DMS79 (cell line): Measurements from ENCODE around the gene HOXA6.

Experiments
- DNase-seq: peaks from one replicate; lab custom pipeline; 2025; lab: John Stamatoyannopoulos, UW

The HOXA6 gene

DNA sequence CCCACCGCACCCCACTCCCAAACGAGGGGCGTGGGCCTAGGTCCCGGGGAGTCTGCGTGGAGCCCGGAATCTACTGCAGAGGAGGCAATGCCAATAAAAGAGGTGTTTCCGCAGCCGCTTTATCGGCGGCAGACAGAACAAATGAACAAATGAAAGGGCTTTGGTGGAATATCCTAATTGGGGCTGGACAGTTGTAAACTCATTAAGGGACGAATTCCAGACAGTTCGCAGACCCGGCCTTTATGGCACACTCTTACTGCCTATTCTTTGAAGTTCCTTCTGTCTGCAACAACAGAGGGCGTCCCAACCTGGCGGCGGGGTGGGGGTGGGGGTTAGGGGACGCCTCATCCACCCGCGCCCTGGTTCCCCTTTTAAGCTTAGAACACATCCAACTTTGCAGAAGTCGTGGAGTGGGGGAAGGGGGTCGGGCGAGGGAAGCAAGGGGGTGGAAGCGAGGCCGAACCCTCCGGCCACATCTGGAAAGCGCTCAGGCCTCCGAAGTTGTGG is 13.7 kb upstream of the HOXA6 start:
- DNase-seq = no peak

DNA sequence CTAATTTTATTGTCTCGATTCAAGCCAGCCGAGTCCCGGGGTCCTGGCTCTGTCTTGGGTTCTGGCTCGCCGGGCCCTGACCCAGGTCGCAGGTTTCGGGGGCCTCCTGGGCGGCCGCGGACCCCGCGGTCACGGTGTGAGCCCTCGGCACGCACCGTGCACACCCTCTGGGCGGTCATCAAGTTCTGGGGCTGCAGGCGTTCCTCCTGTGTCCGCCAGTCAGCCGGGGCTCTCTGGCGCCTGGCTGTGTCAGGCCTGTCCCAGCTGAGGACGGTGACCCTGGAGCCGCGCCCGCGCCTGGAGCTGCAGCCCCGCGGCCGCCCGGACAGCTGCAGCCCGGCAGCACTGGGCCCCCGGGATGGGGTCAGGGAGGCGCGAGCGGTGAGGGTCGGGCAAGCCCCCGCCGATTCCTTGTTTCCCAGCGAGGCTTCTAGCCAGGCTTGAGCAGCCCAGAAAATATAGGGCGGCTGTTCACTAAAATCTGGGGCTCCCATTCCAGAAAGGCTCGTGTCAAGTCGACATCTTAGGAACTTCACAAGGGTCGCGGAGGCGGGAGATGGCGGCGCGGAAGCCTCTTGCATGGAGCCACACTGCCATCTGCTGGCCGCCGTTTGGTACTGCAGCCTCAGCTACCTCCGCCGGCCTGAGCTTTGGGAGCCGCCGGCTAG is 13.1 kb upstream of the HOXA6 start:
- peak; percentile 49 for DNase-seq

- DNase-seq = no peak
Observed at GRCh38 chr7:27160145-27160545, 12.6 kb upstream of the HOXA6 start.

DNA sequence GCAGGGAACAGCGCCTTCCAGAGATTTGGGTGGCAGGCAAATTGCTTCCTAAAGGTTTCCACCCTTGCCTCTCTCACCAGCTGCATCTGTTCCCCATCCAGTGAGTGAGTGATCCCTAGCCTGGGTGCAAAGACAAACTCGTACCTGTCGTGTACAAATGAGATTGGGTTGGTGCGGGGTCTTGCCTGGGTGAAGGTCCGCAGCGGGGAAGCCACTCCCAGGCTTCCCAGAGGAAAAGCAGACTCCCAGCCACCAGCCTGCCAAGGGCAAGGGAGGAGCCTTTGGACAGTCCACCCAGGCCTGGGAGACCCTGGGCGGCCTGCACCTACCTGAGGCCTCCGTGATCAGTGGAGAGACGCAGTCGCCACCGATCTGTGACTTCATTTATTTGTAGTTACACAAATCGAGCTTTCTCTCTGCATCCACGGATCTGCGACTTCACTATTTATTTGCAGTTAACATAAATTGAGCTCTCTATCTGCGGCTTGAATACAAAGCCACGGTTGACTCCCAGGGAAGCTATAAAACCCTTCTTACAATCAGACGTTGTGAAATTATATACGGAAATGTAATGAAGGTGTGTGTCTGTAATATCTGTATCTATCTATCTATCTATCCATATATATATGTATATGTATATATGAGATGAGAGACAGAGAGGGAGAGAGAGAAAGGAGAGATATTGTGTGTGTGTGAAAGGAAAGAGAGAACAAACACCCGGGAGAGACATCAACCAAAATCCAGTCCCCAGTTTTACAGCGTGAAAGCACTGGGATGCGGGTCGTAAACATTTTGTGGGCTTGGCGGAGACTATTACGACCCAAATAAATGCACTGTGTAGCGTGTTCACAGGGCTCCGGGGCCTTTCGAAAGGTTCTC is 11.9 kb upstream of the HOXA6 start:
- no peak for DNase-seq

GRCh38 chr7:27158436-27159265 is 11.1 kb upstream of the HOXA6 start:
- no peak for DNase-seq

DNA sequence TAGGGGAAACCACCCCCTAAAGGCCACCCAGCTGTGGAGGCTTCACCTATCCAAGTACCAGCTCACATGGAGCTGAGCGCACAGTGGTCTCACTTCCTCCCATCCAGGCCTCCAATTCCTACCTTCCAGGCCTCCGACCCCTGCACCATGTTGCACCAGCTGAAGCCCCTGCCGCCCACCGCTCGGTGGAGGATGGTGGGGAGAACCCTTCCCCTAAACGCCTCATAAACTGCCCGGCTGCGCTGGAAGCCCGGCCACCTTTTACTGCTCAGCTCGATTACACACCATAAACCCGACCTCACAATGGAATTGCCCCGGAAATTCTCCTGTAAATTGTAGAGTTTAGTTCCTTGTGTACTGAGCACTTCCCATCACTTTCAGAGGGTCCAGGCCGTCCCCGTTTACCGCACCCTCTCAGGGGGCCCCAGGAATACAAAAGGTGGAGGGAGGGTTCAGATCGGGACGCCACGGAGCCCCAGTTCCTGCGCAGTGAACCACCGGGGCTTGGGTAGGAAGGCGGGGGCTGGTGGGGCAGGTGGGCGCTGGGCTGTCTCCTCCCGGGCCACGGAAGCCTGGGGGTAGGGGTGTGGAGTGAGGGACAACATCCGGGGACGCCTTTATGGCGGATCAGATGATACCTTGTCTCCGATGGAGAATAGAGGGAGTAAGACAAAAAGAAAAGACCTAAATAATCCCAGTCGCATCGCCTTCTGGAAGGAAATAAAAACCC is 10.3 kb upstream of the HOXA6 start:
- DNase-seq = no peak

DNA sequence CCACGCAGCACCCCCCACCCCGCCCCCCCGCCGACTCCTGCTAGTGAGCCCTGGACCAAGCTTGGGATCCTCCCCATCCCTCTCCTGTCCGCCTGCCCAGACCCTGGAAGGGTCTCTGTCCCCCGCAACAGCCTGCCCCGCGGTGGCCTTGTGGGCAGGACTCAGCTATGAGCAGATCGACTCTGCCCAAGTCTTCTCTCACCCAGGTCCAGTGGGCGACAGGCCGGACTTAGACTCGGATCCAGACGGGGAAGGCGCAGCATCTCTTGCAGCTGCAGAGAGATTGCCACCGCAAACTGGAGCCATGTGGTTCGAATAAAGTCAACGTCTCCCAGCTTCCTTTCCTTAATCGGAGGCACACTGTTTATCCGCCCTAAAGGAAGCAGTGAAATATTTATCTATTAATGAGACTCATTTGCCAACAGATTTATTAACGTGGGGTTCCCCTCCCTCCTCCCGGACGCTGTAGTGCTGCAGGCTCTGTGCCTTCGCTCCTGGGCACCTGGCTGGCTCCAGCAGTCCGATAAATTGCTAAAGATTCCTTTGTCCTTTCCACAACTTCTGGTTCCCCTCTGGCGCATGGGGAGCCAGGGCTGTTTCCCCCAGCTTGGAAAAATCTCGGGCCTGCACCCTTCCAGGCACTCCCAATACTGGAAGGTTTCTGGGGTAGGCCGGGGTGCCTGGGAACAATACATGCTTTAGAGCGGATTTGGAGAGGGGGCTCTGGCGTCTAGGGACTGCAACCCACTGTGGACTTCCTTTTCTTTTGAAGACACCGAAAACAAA is 9.5 kb upstream of the HOXA6 start:
- no peak for DNase-seq

- DNase-seq = no peak
Observed at GRCh38 chr7:27156508-27156898, 8.9 kb upstream of the HOXA6 start, which contains the start of gene HOXA7. TSS of gene HOXA7 (minus strand) at chr7:27156675. CDS start at chr7:27156545, 130 bp downstream.

GRCh38 chr7:27155816-27156507 is 8.4 kb upstream of the HOXA6 start:
- no peak for DNase-seq

DNA sequence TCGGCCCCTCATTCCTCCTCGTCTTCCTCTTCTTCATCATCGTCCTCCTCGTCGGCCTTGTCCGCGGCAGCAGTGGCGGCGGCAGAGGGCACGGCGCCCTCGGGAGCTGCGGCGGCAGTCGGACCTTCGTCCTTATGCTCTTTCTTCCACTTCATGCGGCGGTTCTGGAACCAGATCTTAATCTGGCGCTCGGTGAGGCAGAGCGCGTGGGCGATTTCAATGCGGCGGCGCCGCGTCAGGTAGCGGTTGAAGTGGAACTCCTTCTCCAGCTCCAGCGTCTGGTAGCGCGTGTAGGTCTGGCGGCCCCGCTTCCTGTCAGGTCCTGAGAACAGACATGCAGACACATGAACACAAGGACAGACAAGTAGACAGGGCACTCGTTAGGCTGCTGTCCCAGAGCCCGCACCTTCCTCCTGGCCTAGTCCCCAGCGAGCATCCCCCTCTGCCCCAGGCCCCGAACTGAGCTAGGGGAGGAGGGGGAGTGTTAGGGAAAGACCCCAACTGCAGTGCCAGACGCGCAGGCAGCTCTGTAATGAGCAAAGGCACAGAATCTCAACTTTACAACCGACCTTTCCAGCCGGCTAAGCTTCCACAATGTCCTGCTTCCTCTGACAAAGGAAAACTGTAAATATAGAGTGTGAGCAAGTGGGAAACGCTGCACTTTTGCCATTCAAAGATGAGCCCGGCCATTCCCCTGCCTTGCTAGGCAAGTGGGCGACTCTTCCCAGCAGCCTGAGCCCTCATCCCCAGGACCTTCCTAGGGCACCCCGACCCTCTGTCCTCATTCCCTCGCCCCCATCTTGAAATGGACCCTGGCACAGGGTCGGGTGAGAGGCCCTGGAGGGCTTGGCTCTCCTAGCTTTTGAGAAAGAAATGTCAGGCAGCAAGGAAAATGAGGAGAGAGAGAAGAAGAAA is 7.6 kb upstream of the HOXA6 start:
- no peak for DNase-seq

- no peak for DNase-seq
Observed at GRCh38 chr7:27154369-27154768, 6.8 kb upstream of the HOXA6 start.

DNA sequence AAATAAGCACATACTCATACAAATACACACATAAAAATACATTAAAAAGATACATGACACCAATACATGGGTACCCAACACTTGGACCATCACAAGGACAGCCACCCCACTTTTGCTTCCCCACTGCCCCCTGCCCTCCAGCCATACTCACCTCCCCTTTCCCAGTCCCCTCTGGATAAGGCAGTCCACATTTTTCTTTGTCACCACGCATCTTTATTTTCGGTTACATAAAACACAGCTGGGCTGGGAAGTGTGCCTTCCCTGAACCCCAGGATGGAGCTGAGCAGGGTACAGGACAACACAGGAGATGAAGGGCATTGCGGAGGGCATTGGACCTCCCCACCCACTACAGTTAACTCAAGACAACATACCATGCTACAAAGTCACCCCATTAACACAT is 6.0 kb upstream of the HOXA6 start:
- no peak for DNase-seq

DNA sequence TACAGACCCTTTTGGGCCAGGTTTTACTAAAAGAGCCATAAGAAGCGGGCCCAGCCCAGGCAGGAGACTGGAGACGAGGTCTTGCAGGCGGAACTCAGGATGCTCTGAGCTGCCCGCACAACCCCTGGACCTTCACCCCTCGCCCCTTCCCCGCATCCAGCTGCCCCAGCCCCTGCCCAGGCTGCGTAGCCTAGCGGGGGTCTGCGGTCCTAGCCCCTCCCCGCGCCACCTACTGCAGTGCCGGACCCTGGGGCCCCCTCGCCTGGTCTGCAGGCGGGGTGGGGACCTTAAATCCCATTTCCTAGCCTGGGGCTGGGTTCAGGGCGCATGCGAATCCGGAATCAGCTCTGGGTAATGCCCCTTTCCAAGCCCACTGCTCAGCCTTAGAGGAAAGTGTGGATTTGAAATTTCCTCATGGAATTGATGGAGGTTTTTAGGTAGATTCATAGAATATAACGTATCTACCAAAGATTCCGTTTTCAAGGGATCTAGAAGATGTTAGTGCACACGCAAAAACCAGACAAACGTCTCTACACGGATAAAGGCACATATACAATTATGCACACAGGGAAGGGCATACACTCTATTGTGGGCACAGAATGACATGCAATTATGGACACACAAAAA is 5.4 kb upstream of the HOXA6 start:
- DNase-seq = no peak

GRCh38 chr7:27151931-27152815 is 4.6 kb upstream of the HOXA6 start, which contains the start of gene HOXA3:
TSS of gene HOXA3 (minus strand) at chr7:27152583. CDS start at chr7:27110640, 41,943 bp downstream.
- DNase-seq = no peak

- DNase-seq = peak; percentile 37
Observed at GRCh38 chr7:27151341-27151930, 3.9 kb upstream of the HOXA6 start.

DNA sequence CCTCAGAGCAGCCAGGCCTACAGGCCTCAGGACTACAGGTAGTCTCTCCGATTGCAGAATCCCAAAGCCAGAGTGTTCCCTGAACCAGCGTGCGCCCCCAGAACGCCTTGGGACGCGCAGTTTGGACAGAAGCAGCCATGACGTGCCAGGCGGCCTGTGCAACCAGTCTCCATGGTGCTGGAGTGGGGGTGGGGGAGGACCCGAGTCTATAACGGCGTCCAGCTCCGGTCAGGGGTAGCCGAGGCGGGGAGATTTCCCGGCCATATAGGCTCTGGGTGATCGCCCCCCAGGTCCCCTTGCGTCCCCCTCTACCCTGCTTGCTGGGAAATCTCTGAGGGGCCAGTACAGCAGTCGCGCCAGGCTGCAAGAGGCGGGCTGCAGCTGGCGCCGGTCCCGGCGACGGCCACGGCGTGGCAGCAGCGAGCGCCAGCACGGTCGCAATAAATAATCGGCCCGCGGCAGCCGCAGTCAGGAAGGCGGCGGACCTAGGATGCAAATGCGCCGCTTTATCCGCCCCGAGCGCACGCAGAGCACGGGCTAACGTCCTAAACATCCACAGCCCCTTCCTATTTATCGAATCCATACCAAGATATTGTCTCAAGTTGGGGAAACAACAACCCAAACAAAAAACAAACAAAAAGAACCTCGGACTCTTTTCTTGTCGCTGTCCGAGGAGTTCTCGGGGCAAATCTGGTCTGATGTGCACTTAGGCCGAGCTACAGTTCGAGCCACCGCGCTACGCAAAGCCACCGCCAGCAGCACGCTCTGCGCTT is 3.2 kb upstream of the HOXA6 start:
- DNase-seq = peak; percentile 79
